Uterus (tissue), 4 donors: ENCODE measurements around the gene SNX10. TPM values are rescaled to one million over a fixed set of nuclear protein-coding genes. Genes with fewer than 3 reads are reported as not detected.
"Not testable (repeated sequence)": the region's sequence is repeated elsewhere in the genome, so short reads cannot be mapped to it uniquely, and the experiment has no call there.

Source experiments
- DNase-seq, 2 donors: peaks; one replicate each; pipeline ENCODE4 v3.0.0-alpha.2; 2019 to 2020
- H3K27ac ChIP-seq, 2 donors: fragments of 200-600 bp; sonication (generic); 1 replicate in 1 of 2; 2 replicates in 1 of 2; pipeline ENCODE4 v1.5.1; 2016 to 2018
- H3K27me3 ChIP-seq, 2 donors: fragments of 200-600 bp; sonication (generic); one replicate each; pipeline ENCODE4 v1.5.1; 2018 to 2019; ENCODE audit warnings: control low read depth in 1 of 2
- H3K36me3 ChIP-seq, 2 donors: fragments of 200-600 bp; sonication (generic); one replicate each; pipeline ENCODE4 v1.5.1; 2019; ENCODE audit warnings: control low read depth in 1 of 2
- H3K4me1 ChIP-seq, 2 donors: fragments of 200-600 bp; sonication (generic); one replicate each; pipeline ENCODE4 v1.5.1; 2018 to 2019; ENCODE audit warnings: control low read depth in 1 of 2
- H3K4me3 ChIP-seq, 2 donors: fragments of 200-600 bp; sonication (generic); 1 replicate in 1 of 2; 2 replicates in 1 of 2; pipeline ENCODE4 v1.5.1; 2018 to 2019; ENCODE audit warnings: mild to moderate bottlenecking in 1 of 2
- H3K9me3 ChIP-seq, 2 donors: fragments of 200-600 bp; sonication (generic); one replicate each; pipeline ENCODE4 v1.5.1; 2019; ENCODE audit warnings: control low read depth in 1 of 2
- CTCF ChIP-seq, 4 experiments: fragments of 200-600 bp in 2 of 4; fragments of 450-650 bp in 2 of 4; sonication (generic) in 2 of 4; IDR thresholded peaks; one replicate each; pipeline ENCODE4 v1.5.1; 2016 to 2019; ENCODE audit warnings: antibody characterized with exemption in 4 of 4, mild to moderate bottlenecking in 2 of 4, moderate library complexity in 1 of 4
- POLR2A ChIP-seq, 2 donors: fragments of 450-650 bp; IDR thresholded peaks; one replicate each; pipeline ENCODE4 v1.6.1; 2016; ENCODE audit warnings: antibody characterized with exemption in 2 of 2, mild to moderate bottlenecking in 1 of 2, moderate library complexity in 1 of 2
- intact Hi-C: fragments of 100-400 bp; cut with DNase I; formaldehyde crosslinking; loops from one replicate; pipeline ENCODE4 v1.15.1; 2023; ENCODE audit warnings: low total_unique reads
- total RNA-seq, 4 donors: library from RNA; depleted of rRNA in 3 of 4; stranded (reverse); fragments of >200 nt in 3 of 4; gene quantifications; one replicate each; pipeline versions ENCODE4 v1.1.0 to v1.2.4, GENCODE V29; 2014 to 2023
- donor health status: DM: yes; HTN: yes; CAD: no.

Gene SNX10
- total RNA-seq, 4 donors from 2014 or later, result 7.7 to 16.8 (median 9.7) TPM

GRCh38 chr7:26280097-26280496, 11.6 kb upstream of the SNX10 start:
- Histone ChIP-seq H3K27ac (no peak overlapping the region), H3K36me3 (no peaks in the 10 kb centered on the region), H3K4me1 (no peaks in the 10 kb centered on the region), H3K27me3 (no peaks in the 10 kb centered on the region), H3K4me3 (no peak overlapping the region), H3K9me3 (no peaks in the 10 kb centered on the region)
- intact Hi-C loops, result no loop called here
- no peak for DNase-seq
- TF ChIP-seq CTCF (IDR thresholded peaks at IDR 0.05) (no peak), POLR2A (IDR thresholded peaks at IDR 0.05) (no peak)

- DNase-seq, result no peak
- no peak for TF ChIP-seq POLR2A (IDR thresholded peaks at IDR 0.05)
- no peak for TF ChIP-seq CTCF (IDR thresholded peaks at IDR 0.05)
- H3K4me1 ChIP-seq, result no peaks in the 10 kb centered on the region
- H3K9me3 ChIP-seq, result no peaks in the 10 kb centered on the region
- no peak overlapping the region for H3K4me3 ChIP-seq
- no peaks in the 10 kb centered on the region for H3K27me3 ChIP-seq
- H3K36me3 ChIP-seq, result no peaks in the 10 kb centered on the region
- intact Hi-C loops, result no loop called here
- no peak overlapping the region for H3K27ac ChIP-seq
Observed at GRCh38 chr7:26280723-26281122, 10.9 kb upstream of the SNX10 start.

- intact Hi-C loops, result no loop called here
- no peak for TF ChIP-seq CTCF (IDR thresholded peaks at IDR 0.05)
- TF ChIP-seq POLR2A (IDR thresholded peaks at IDR 0.05), result no peak
Observed at GRCh38 chr7:26284477-26284876, 7.2 kb upstream of the SNX10 start.

GRCh38 chr7:26284995-26285632, 6.5 kb upstream of the SNX10 start:
- H3K4me1 ChIP-seq, result no peaks in the 10 kb centered on the region
- no peaks in the 10 kb centered on the region for H3K36me3 ChIP-seq
- H3K9me3 ChIP-seq, result no peaks in the 10 kb centered on the region
- H3K27me3 ChIP-seq, result no peaks in the 10 kb centered on the region
- intact Hi-C loops, result no loop called here
- TF ChIP-seq POLR2A (IDR thresholded peaks at IDR 0.05), result no peak
- TF ChIP-seq CTCF (IDR thresholded peaks at IDR 0.05), result no peak
- H3K27ac ChIP-seq, result no peak overlapping the region
- DNase-seq, result no peak
- H3K4me3 ChIP-seq, result no peak overlapping the region

More at GRCh38 chr7:26284477-26284876, 7.2 kb upstream of the SNX10 start:
- no peak for DNase-seq
- Histone ChIP-seq H3K4me1 (no peaks in the 10 kb centered on the region), H3K4me3 (no peak overlapping the region), H3K9me3 (no peaks in the 10 kb centered on the region), H3K36me3 (no peaks in the 10 kb centered on the region), H3K27me3 (no peaks in the 10 kb centered on the region), H3K27ac (no peak overlapping the region)

GRCh38 chr7:26286157-26286556, 5.5 kb upstream of the SNX10 start:
- Histone ChIP-seq H3K4me3 (no peak overlapping the region), H3K27me3 (no peaks in the 10 kb centered on the region), H3K9me3 (no peaks in the 10 kb centered on the region), H3K36me3 (no peaks in the 10 kb centered on the region), H3K4me1 (no peaks in the 10 kb centered on the region), H3K27ac (no peak overlapping the region)
- intact Hi-C loops, result no loop called here
- no peak for DNase-seq
- no peak for TF ChIP-seq POLR2A (IDR thresholded peaks at IDR 0.05)
- TF ChIP-seq CTCF (IDR thresholded peaks at IDR 0.05), result no peak

- H3K9me3 ChIP-seq, H3K4me1 ChIP-seq, H3K27me3 ChIP-seq, H3K36me3 ChIP-seq, intact Hi-C loops, H3K4me3 ChIP-seq, H3K27ac ChIP-seq, DNase-seq: not testable (repeated sequence)
Observed at GRCh38 chr7:26288126-26288525, 3.5 kb upstream of the SNX10 start.
